ENCODE results near the gene CCM2. TPM values are rescaled to one million over a fixed set of nuclear protein-coding genes. Genes with fewer than 3 reads are reported as not detected.

Gene CCM2
- total RNA-seq = 47.1 and 99.7 TPM in 2 replicates

GRCh38 chr7:45000093-45001032 is at the start of gene CCM2:
CCM2 (plus strand) TSS chr7:45000201; CDS start chr7:45000334, 133 bp downstream.

GRCh38 chr7:44978511-44979366 is 21.3 kb upstream of the CCM2 start, which contains the start of gene MYO1G:
MYO1G (minus strand) TSS chr7:44979015; CDS start chr7:44978961, 54 bp downstream.

GRCh38 chr7:45088821-45089340 is 88.9 kb downstream of the CCM2 start, which contains the start of gene NACAD:
NACAD (minus strand) TSS chr7:45088969; CDS start chr7:45088894, 75 bp downstream.

GRCh38 chr7:45111298-45112223 is 111.6 kb downstream of the CCM2 start, which contains the start of gene TBRG4:
TBRG4 (minus strand) TSS chr7:45111697; CDS start chr7:45109237, 2,460 bp downstream.

Other genes starting within 250 kb of the CCM2 start
- gene PPIA, start 203.5 kb upstream of the CCM2 start, total RNA-seq = 2,035 and 2,476 TPM in 2 replicates
- 106 and 221 TPM in 2 replicates for gene H2AZ2, start 152.1 kb upstream of the CCM2 start, total RNA-seq
- 13.5 and 14.8 TPM in 2 replicates for gene PURB, start 114.7 kb upstream of the CCM2 start, total RNA-seq
- gene MYO1G, start 21.2 kb upstream of the CCM2 start, total RNA-seq = under 0.01 TPM in 2 replicates
- 0.38 and 0.56 TPM in 2 replicates for gene NACAD, start 88.8 kb downstream of the CCM2 start, total RNA-seq
- gene TBRG4, start 111.5 kb downstream of the CCM2 start, total RNA-seq = 57.2 and 87.4 TPM in 2 replicates
- 0.28 TPM in 1 of 2 replicates, not detected in the other for gene RAMP3, start 157.6 kb downstream of the CCM2 start, total RNA-seq

Measured in regular cardiac myocyte (primary cell).